Neural cell (in vitro differentiated cells): Measurements from ENCODE around the gene DPM3. TPM values are rescaled to one million over a fixed set of nuclear protein-coding genes. Genes with fewer than 3 reads are reported as not detected.

Source experiments
- H2AFZ ChIP-seq: fragments of 200-600, 300-800 bp; sonication (generic), shearing (Covaris generic); 2 replicates; pipeline ENCODE4 v1.6.0; 2014; ENCODE audit warnings: low read depth, mild to moderate bottlenecking, antibody characterized with exemption, low read length, moderate library complexity
- H3F3A ChIP-seq: fragments of 200-600 bp; shearing (Covaris generic); 2 replicates; pipeline ENCODE4 v1.6.1; 2016; ENCODE audit warnings: mild to moderate bottlenecking, moderate library complexity, mixed read lengths, antibody characterized with exemption, low read length; ENCODE audit not compliant: insufficient read depth, poor library complexity, severe bottlenecking
- H3K27ac ChIP-seq: fragments of 200-600, 300-800 bp; sonication (generic), shearing (Covaris generic); 2 replicates; pipeline ENCODE4 v1.5.1; 2014; ENCODE audit warnings: mild to moderate bottlenecking, low read length, moderate library complexity
- H3K27me3 ChIP-seq: fragments of 300-800, 200-600 bp; sonication (generic), shearing (Covaris generic); 2 replicates; pipeline ENCODE4 v1.6.0; 2014; ENCODE audit warnings: mild to moderate bottlenecking, low read depth, low read length, moderate library complexity; ENCODE audit not compliant: insufficient read depth
- H3K36me3 ChIP-seq: fragments of 300-800, 200-600 bp; sonication (generic), shearing (Covaris generic); 2 replicates; pipeline ENCODE4 v1.5.1; 2014; ENCODE audit warnings: mild to moderate bottlenecking, antibody characterized with exemption, low read length, moderate library complexity; ENCODE audit not compliant: insufficient read depth
- H3K4me2 ChIP-seq: fragments of 300-800, 200-600 bp; sonication (generic), shearing (Covaris generic); 2 replicates; pipeline ENCODE4 v1.6.0; 2014; ENCODE audit warnings: mild to moderate bottlenecking, low read length
- H3K4me3 ChIP-seq: fragments of 300-800, 200-600 bp; sonication (generic), shearing (Covaris generic); 2 replicates; pipeline ENCODE4 v1.5.1; 2014; ENCODE audit warnings: mild to moderate bottlenecking, low read length, moderate library complexity
- H3K79me2 ChIP-seq: fragments of 200-600 bp; shearing (Covaris generic); replicated peaks from 2 replicates; pipeline ENCODE4 v1.6.0; 2014; ENCODE audit warnings: mild to moderate bottlenecking, low read length, moderate library complexity; ENCODE audit not compliant: insufficient read depth
- H3K9ac ChIP-seq: fragments of 300-800, 200-600 bp; sonication (generic), shearing (Covaris generic); 2 replicates; pipeline ENCODE4 v1.6.1; 2016; ENCODE audit warnings: mild to moderate bottlenecking, low read length, mixed read lengths
- H3K9me2 ChIP-seq: fragments of 200-600 bp; shearing (Covaris generic); 2 replicates; pipeline ENCODE4 v1.6.1; 2016; ENCODE audit warnings: mild to moderate bottlenecking, low read length, mixed read lengths; ENCODE audit not compliant: insufficient read depth
- H3K9me3 ChIP-seq: fragments of 200-600, 300-800 bp; sonication (generic), shearing (Covaris generic); 2 replicates; pipeline ENCODE4 v1.6.1; 2016; ENCODE audit warnings: mild to moderate bottlenecking, mixed run types, low read length, moderate library complexity, mixed read lengths
- H4K20me1 ChIP-seq: fragments of 200-600 bp; shearing (Covaris generic); 2 replicates; pipeline ENCODE4 v1.6.1; 2016; ENCODE audit warnings: mild to moderate bottlenecking, mixed run types; ENCODE audit not compliant: insufficient read depth
- CTCF ChIP-seq: fragments of 450-650 bp; IDR thresholded peaks from 2 replicates; pipeline ENCODE4 v1.5.1; 2014; ENCODE audit warnings: antibody characterized with exemption, mild to moderate bottlenecking, moderate library complexity; ENCODE audit not compliant: poor library complexity, severe bottlenecking
- EP300 ChIP-seq: fragments of 450-650 bp; conservative IDR thresholded peaks from 2 replicates; pipeline ENCODE4 v1.6.1; 2014; ENCODE audit warnings: antibody characterized with exemption, mild to moderate bottlenecking, moderate library complexity; ENCODE audit not compliant: poor library complexity, severe bottlenecking
- EZH2 ChIP-seq: fragments of 200-600, 300-800 bp; shearing (Covaris generic), sonication (generic); IDR thresholded peaks from 2 replicates; pipeline ENCODE4 v1.6.1; 2014; ENCODE audit warnings: antibody characterized with exemption, low read length, borderline replicate concordance, mild to moderate bottlenecking; ENCODE audit not compliant: insufficient read depth, poor library complexity, severe bottlenecking
- MXI1 ChIP-seq: fragments of 450-650 bp; conservative IDR thresholded peaks from 2 replicates; pipeline ENCODE4 v1.6.1; 2014; ENCODE audit warnings: antibody characterized with exemption, mild to moderate bottlenecking; ENCODE audit not compliant: poor library complexity, severe bottlenecking
- POLR2AphosphoS5 ChIP-seq: IDR thresholded peaks from 2 replicates; pipeline ENCODE4 v1.6.1; 2012
- RAD21 ChIP-seq: fragments of 450-650 bp; conservative IDR thresholded peaks from 2 replicates; pipeline ENCODE4 v1.6.1; 2014; ENCODE audit warnings: antibody characterized with exemption, mild to moderate bottlenecking, moderate library complexity
- REST ChIP-seq: IDR thresholded peaks from 2 replicates; pipeline ENCODE4 v1.6.1; 2012; ENCODE audit warnings: borderline replicate concordance
- SMC3 ChIP-seq: fragments of 450-650 bp; conservative IDR thresholded peaks from 2 replicates; pipeline ENCODE4 v1.6.1; 2014; ENCODE audit warnings: antibody characterized with exemption, mild to moderate bottlenecking, moderate library complexity; ENCODE audit not compliant: poor library complexity
- TAF1 ChIP-seq: IDR thresholded peaks from 2 replicates; pipeline ENCODE4 v1.6.1; 2012; ENCODE audit warnings: low read depth
- polyA plus RNA-seq: library from polyadenylated mRNA; depleted of rRNA; stranded (reverse); fragments of >200 nt; gene quantifications from 2 replicates; pipeline ENCODE4 v1.2.3, GENCODE V29; 2014

Gene DPM3
- polyA plus RNA-seq, 1 donor from 2014 or later: 150 TPM

GRCh38 chr1:155182052-155182550 lies 41.8 kb upstream of the DPM3 start:
- Histone ChIP-seq H3K9me3 (no peaks in the 10 kb centered on the region), H3K27ac (no peak overlapping the region), H3K4me2 (no peak overlapping the region), H2AFZ (no peak overlapping the region), H3K9ac (no peak overlapping the region), H3K79me2 (peaks cover 1% of the 10 kb centered on the region), H3F3A (no peaks in the 10 kb centered on the region), H3K27me3 (no peaks in the 10 kb centered on the region), H3K36me3 (peaks cover 9% of the 10 kb centered on the region), H3K9me2 (no peaks in the 10 kb centered on the region), H4K20me1 (no peaks in the 10 kb centered on the region), H3K4me3 (no peak overlapping the region)
- TF ChIP-seq RAD21 (no peak), CTCF (no peak), POLR2AphosphoS5 (no peak), TAF1 (no peak), EP300 (no peak), REST (no peak)

- H3K4me2 ChIP-seq: no peak overlapping the region
- peaks cover 13% of the 10 kb centered on the region for H3K36me3 ChIP-seq
- H3K27ac ChIP-seq: no peak overlapping the region
- H3K27me3 ChIP-seq: no peaks in the 10 kb centered on the region
- no peak for TF ChIP-seq TAF1
- TF ChIP-seq REST: no peak
- TF ChIP-seq CTCF: no peak
- no peak for TF ChIP-seq POLR2AphosphoS5
- no peak for TF ChIP-seq EP300
- TF ChIP-seq RAD21: no peak
- no peak for TF ChIP-seq EZH2
- no peak for TF ChIP-seq SMC3
- no peak for TF ChIP-seq MXI1
- no peaks in the 10 kb centered on the region for H4K20me1 ChIP-seq
- no peaks in the 10 kb centered on the region for H3K9me3 ChIP-seq
- H2AFZ ChIP-seq: no peak overlapping the region
- H3K79me2 ChIP-seq: peaks cover 5% of the 10 kb centered on the region
- no peak overlapping the region for H3K4me3 ChIP-seq
- no peak overlapping the region for H3K9ac ChIP-seq
- no peaks in the 10 kb centered on the region for H3F3A ChIP-seq
- H3K9me2 ChIP-seq: no peaks in the 10 kb centered on the region
These were observed 41.2 kb upstream of the DPM3 start for GRCh38 chr1:155181371-155182051.
